Neuron (in vitro differentiated cells): ENCODE data around the gene CEACAM16.
"Not testable (repeated sequence)": the region's sequence is repeated elsewhere in the genome, so short reads cannot be mapped to it uniquely, and the experiment has no call there.

Experiments
- H2AFZ ChIP-seq: one replicate; pipeline ENCODE4 v1.6.1; 2013; ENCODE audit warnings: low read depth, mild to moderate bottlenecking, inconsistent platforms, low read length, moderate library complexity
- H3K27me3 ChIP-seq: one replicate; pipeline ENCODE4 v1.6.1; 2013; ENCODE audit warnings: low read length; ENCODE audit not compliant: insufficient read depth
- H3K36me3 ChIP-seq: one replicate; pipeline ENCODE4 v1.6.1; 2013; ENCODE audit warnings: low read length; ENCODE audit not compliant: insufficient read depth
- H3K4me1 ChIP-seq: one replicate; pipeline ENCODE4 v1.6.1; 2013; ENCODE audit warnings: low read length; ENCODE audit not compliant: insufficient read depth
- H3K4me3 ChIP-seq: 2 replicates; pipeline ENCODE4 v1.5.1; 2013; ENCODE audit warnings: mild to moderate bottlenecking, low read length, moderate library complexity
- H3K9me3 ChIP-seq: one replicate; pipeline ENCODE4 v1.6.1; 2013; ENCODE audit warnings: low read length

CEACAM16 gene

DNA sequence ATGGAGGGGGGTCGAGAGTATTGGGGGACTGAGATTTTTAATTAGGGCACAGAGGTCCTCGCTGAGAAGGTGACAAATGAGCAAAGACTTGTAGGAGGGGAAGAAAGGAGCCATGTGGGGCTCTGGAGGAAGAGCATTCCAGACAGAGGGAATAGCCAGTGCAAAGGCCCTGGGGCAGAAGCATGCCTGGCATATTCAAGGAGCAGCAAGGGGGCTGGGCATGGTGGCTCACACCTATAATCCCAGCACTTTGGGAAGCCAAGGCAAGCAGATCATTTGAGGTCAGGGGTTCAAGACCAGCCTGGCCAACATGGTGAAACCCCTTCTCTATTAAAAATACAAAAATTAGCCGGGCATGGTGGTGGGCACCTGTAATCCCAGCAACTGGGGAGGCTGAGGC, 14.6 kb upstream of the CEACAM16 start:
- not testable (repeated sequence) for H3K4me1 ChIP-seq, H3K27me3 ChIP-seq, H3K36me3 ChIP-seq, H3K9me3 ChIP-seq, H2AFZ ChIP-seq, H3K4me3 ChIP-seq

DNA sequence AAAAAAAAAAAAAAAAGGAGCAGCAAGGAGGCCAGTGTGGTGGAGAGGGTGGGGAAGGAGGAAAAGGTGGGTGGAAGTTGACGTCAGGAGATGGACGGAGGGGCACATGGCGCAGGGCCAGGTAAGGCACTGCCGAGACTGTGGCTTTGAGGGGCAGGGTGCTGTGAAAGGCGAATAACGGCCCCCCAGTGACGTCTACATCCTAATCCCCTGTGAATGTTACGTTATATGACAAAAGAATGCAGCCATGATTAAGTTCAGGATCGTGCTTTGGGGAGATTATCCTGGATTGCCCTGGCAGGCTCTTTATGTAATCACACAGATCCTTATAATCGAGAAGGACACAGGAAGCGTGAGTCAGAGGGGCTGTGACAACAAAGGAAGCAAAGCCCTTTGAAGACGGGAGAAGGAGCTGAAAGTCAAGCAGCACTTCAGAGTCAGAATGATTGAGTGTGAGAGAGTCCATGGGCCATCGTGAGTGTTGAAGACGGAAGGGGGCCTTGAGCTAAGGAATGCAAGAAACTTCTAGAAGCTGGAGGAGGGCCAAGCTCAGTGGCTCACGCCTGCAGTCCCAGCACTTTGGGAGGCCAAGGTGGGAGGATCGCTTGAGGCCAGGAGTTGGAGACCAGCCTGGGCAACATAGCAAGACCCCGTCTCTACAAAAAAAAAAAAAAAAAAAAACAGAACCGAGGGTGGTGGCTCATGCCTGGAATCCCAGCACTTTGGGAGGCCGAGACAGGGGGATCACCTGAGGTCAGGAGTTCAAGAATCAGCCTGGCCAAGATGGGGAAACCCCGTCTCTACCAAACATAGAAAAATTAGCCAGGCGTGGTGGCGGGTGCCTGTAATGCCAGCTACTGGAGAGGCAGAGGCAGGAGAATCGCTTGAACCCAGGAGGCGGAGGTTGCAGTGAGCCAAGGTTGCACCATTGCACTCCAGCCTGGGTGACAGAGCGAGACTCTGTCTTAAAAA, 13.8 kb upstream of the CEACAM16 start:
- H3K36me3 ChIP-seq = no peaks in the 10 kb centered on the region
- no peaks in the 10 kb centered on the region for H3K27me3 ChIP-seq
- no peaks in the 10 kb centered on the region for H3K4me1 ChIP-seq
- no peak overlapping the region for H3K4me3 ChIP-seq
- H3K9me3 ChIP-seq = no peaks in the 10 kb centered on the region
- H2AFZ ChIP-seq = no peak overlapping the region

DNA sequence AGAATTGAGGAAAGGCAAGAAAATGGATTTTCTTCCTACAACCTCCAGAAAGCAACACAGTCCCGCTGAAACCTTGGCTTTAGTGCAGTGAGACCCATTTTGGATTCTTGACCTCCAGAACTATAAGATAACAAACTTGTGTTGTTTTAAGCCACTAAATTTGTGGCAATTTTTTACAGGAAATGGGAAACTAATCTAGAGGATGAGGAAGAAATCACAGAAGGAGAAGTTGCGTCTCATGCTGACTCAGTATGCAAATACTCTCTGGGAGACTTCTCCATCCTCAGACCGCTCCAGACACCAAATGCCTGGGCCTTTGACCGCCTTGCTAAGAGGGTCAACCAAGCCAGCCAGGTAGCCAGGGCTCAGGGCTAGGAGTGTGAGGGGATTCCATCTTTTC, 13.1 kb upstream of the CEACAM16 start:
- H3K27me3 ChIP-seq = no peaks in the 10 kb centered on the region
- H3K4me1 ChIP-seq = no peaks in the 10 kb centered on the region
- no peaks in the 10 kb centered on the region for H3K9me3 ChIP-seq
- no peak overlapping the region for H3K4me3 ChIP-seq
- no peaks in the 10 kb centered on the region for H3K36me3 ChIP-seq
- H2AFZ ChIP-seq = no peak overlapping the region

DNA sequence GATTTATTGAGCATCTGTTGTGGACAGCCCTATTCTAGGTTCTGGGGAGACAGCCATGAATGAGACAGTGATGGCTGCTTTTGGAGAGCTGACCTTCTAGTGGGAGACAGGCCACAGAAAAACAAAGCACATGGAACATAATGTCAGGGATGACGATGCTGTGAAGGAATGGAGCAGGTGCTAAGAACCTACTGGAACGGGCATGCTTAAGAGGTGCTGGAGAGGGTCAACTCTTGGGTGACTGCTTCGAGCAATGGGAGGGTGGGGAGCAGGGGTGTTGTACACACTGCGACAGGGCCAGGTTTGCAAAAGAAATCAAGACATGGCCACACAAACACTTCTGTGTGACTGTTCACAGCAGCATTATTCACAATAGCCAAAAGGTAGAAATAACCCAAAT, 12.1 kb upstream of the CEACAM16 start:
- no peaks in the 10 kb centered on the region for H3K4me1 ChIP-seq
- no peaks in the 10 kb centered on the region for H3K9me3 ChIP-seq
- no peaks in the 10 kb centered on the region for H3K27me3 ChIP-seq
- H3K36me3 ChIP-seq = no peaks in the 10 kb centered on the region
- H3K4me3 ChIP-seq = no peak overlapping the region
- no peak overlapping the region for H2AFZ ChIP-seq

DNA sequence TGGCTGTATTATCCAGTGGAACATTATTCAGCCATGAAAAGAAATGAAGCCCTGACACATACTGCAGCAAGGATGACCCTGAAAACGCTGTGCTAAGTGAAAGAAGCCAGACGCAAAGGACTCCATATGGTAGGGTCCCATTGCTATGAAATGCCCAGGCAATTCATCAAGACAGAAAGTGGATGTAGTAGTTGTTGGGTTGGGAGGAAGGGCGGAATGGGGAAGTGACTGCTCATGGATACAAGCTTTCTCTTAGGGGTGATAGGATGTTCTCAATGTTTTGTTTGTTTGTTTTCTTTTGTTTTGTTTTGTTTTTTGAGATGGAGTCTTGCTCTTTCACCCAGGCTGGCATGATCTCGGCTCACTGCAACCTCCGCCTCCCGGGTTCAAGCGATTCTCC, 11.1 kb upstream of the CEACAM16 start:
- Histone ChIP-seq H2AFZ (no peak overlapping the region), H3K27me3 (no peaks in the 10 kb centered on the region), H3K4me3 (no peak overlapping the region), H3K9me3 (no peaks in the 10 kb centered on the region), H3K4me1 (no peaks in the 10 kb centered on the region), H3K36me3 (no peaks in the 10 kb centered on the region)

DNA sequence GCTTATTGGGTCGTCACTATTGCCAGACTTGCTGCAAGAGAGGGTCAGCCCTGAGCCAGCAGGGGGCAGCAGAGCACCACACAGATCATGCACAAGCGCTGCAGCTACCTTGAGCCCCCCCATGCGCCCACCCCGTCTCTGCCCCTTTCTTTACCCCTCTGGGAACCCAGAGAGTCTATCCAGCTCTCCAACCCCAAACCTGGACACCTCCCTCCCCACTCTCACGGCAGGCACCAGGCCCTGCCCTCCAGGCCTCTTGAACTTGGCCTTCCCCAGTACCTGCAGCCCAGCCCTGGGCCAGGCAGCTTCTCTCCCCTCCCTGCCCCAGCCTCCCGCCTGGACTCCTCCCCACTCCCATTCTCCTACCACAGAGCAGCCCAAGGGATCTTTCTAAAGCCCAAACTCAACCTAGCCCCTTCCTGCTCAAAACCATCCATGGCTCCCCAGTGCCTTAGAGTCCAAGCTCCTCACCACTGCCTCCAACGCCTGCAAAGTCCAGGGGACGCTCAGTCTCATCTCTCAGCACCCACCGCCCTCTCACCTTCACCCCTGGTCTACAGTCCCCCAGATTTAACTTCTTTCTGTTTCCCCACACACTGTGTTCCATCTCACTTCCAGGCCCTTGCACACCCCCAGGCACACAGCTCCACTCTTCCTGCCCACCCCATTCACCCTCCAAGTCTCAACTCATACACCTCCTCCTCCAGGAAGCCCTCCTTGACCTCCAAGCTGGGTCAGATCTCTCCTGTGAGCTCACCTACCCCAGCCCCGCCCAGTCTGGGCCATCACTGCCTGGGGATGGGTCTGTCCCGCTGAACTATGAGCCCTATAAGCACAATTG, 9.4 kb upstream of the CEACAM16 start:
- no peaks in the 10 kb centered on the region for H3K4me1 ChIP-seq
- no peak overlapping the region for H2AFZ ChIP-seq
- no peaks in the 10 kb centered on the region for H3K9me3 ChIP-seq
- no peaks in the 10 kb centered on the region for H3K36me3 ChIP-seq
- no peaks in the 10 kb centered on the region for H3K27me3 ChIP-seq
- no peak overlapping the region for H3K4me3 ChIP-seq

DNA sequence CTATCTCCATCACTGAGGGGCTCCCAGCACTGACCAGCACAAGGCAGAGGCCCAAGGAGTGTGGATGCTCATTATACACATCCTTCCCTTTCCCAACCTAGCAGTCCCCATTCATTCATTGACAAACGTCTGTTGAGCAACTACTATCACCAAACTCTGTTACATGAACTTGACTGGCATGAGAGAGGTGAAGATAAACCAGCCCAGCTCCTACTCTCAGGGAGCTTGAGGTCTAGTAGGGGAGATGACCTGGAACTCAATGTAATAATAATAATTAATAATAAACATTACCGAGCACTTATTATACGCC, 8.9 kb upstream of the CEACAM16 start:
- H3K4me3 ChIP-seq = no peak overlapping the region
- no peaks in the 10 kb centered on the region for H3K9me3 ChIP-seq
- no peaks in the 10 kb centered on the region for H3K36me3 ChIP-seq
- no peaks in the 10 kb centered on the region for H3K4me1 ChIP-seq
- no peak overlapping the region for H2AFZ ChIP-seq
- no peaks in the 10 kb centered on the region for H3K27me3 ChIP-seq

DNA sequence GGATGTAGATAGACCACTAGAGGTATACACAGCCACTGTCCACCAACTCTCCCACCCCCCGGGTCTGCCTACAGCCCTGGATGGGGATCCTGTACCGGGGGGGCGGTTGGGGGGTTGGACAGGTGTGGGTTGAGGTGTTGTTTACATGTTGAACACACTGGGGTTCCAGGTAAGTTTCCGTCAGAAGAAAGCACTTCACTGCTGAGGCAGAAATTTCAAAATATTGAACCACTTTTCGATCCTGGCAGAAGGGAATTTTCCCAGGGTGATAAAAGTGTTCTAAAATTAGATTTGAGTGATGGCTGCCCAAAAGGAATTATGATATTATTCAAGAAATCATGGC, 6.6 kb upstream of the CEACAM16 start:
- Histone ChIP-seq H3K4me3 (no peak overlapping the region), H3K27me3 (peaks cover 5% of the 10 kb centered on the region), H3K9me3 (no peaks in the 10 kb centered on the region), H2AFZ (no peak overlapping the region), H3K4me1 (no peaks in the 10 kb centered on the region), H3K36me3 (no peaks in the 10 kb centered on the region)

DNA sequence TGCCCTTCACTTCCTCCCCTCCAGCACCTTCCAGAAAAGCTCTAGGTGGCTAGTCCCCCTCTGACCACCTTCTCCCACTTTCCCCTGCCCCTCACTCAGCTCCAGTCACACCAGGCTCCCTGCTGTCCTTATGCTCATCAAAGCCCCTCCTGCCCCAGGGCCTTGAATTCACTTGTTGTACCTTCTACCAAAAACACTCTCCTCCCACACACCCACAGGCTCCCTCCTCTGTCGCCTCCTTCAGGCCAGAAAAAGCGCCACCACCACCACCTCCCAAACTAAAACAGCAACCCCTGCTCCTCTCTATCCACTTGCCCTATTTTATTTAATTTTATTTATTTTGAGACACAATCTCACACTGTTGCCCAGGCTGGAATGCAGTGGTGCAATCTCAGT, 4.8 kb upstream of the CEACAM16 start:
- H3K27me3 ChIP-seq = peaks cover 12% of the 10 kb centered on the region
- H3K4me3 ChIP-seq = no peak overlapping the region
- H3K36me3 ChIP-seq = no peaks in the 10 kb centered on the region
- no peaks in the 10 kb centered on the region for H3K9me3 ChIP-seq
- H3K4me1 ChIP-seq = no peaks in the 10 kb centered on the region
- H2AFZ ChIP-seq = no peak overlapping the region

DNA sequence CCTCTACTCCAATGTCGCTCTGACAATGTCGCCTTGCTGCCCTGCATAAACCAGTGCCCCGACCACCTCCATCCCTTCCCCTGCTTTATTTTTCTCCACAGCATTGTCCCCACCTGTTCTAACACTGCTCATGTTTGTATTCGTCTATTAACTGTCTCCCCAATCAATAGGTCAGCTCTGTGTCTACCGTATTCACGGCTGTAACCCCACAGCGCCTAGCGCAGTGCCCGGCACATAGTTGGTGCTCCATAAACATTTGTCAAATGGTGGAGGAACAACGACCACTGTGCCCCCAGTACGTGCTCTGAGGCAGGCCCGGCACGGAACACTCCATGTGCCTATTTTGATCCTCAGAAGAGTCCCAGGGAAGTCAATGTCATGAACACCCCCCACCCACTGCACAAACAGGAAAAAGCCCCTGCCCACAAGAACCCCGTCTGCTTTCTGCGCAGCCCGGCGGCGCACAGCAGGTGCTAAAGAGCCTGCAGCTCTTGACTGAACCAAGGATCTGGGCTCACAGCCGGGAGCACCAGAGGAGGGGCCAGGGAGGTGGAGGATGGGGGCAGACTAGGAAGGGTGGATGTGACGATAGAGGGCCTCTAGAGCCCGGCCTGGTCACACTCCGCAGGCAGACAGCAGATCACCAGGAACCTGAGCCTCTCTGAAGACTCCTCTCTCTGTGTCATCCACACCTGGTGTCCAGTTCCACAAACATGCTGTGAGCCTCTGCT, 1.8 kb upstream of the CEACAM16 start:
- Histone ChIP-seq H3K9me3 (no peaks in the 10 kb centered on the region), H3K27me3 (peaks cover 12% of the 10 kb centered on the region), H3K4me1 (no peaks in the 10 kb centered on the region), H3K36me3 (no peaks in the 10 kb centered on the region), H3K4me3 (no peak overlapping the region), H2AFZ (no peak overlapping the region)

DNA sequence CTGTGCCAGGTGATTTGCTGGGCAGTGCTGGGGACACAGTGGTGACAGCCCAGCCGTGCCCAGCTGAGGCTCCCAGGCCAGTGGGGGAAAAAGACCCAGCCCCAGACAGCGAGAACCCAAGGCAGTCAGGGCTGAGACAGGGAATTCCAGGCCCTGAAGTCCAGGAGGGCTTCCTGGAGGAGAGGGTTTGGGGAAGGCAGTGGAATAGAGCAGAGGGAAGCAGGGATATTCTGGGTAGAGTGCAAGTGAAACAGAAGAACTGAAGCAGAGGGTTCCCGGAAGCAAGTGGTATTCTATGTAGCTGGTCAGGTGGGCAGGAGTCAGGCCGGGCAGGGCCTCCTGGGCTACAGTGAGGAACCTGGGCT, 1.3 kb upstream of the CEACAM16 start:
- H2AFZ ChIP-seq = no peak overlapping the region
- H3K36me3 ChIP-seq = no peaks in the 10 kb centered on the region
- no peaks in the 10 kb centered on the region for H3K4me1 ChIP-seq
- H3K9me3 ChIP-seq = no peaks in the 10 kb centered on the region
- H3K4me3 ChIP-seq = no peak overlapping the region
- peaks cover 12% of the 10 kb centered on the region for H3K27me3 ChIP-seq

DNA sequence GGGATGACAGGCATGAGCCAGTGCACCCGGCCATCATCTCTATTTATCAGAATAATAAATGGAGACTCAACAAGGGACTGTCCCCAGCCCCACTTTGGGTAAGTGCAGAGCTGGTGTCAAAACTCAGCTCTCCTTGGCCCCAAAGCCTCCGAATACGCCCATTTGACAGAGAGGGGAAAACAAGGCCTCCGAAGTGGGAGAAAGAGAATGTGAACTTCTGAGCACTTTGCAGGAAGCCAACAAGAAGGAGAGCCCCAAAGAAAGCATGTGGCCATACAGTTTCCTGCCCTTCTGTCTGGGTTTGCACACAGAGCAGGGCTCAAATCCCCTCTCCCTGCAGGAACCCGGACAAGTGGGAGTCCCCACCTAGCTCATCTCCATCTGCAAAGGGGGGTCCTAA, 1.6 kb downstream of the CEACAM16 start:
- Histone ChIP-seq H3K4me3 (no peak overlapping the region), H3K27me3 (peaks cover 12% of the 10 kb centered on the region), H3K36me3 (no peaks in the 10 kb centered on the region), H3K4me1 (no peaks in the 10 kb centered on the region), H3K9me3 (no peaks in the 10 kb centered on the region), H2AFZ (no peak overlapping the region)

DNA sequence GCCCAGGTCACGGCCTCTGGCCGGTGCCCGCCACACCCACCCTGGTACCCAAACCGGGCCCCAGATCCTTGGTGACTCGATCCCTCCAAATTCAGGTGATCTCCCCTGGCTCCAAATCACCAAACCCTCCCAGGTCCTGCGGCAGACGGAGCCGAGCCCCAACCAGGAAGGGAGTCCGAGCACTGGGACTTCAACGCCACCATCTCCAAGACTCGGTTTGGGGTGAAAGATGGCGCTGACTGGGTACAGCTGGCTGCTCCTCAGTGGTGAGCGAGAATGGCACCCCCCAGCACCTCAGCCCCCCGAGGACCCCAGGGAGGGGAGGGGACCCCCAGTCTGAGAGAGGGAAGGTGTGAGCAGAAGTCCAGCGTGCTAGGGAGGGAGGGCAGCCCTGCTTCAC, 2.3 kb downstream of the CEACAM16 start:
- no peaks in the 10 kb centered on the region for H3K9me3 ChIP-seq
- no peaks in the 10 kb centered on the region for H3K36me3 ChIP-seq
- no peak overlapping the region for H2AFZ ChIP-seq

More for the DNA sequence above, 2.3 kb downstream of the CEACAM16 start:
- Histone ChIP-seq H3K4me1 (no peaks in the 10 kb centered on the region), H3K4me3 (no peak overlapping the region), H3K27me3 (peaks cover 12% of the 10 kb centered on the region)
